Chondrocyte (in vitro differentiated cells): ENCODE data around the gene FAM83F. TPM values are rescaled to one million over a fixed set of nuclear protein-coding genes. Genes with fewer than 3 reads are reported as not detected.

Experiments used
- DNase-seq: peaks from one replicate; pipeline ENCODE4 v3.0.0; 2021; ENCODE audit warnings: mixed read lengths, low spot score
- H3K27ac Mint-ChIP-seq: one replicate; pipeline ENCODE4 v1.8.0; 2021; ENCODE audit warnings: mild to moderate bottlenecking, moderate library complexity, mixed read lengths; ENCODE audit not compliant: unreplicated experiment
- H3K27me3 Mint-ChIP-seq: 2 replicates; pipeline ENCODE4 v1.8.0; 2021; ENCODE audit warnings: low read depth, mixed read lengths
- H3K36me3 Mint-ChIP-seq: 2 replicates; pipeline ENCODE4 v1.8.0; 2021; ENCODE audit warnings: low read depth, mixed read lengths
- H3K4me1 Mint-ChIP-seq: 2 replicates; pipeline ENCODE4 v1.8.0; 2021; ENCODE audit warnings: low read depth, mild to moderate bottlenecking, mixed read lengths
- H3K4me3 Mint-ChIP-seq: one replicate; pipeline ENCODE4 v1.8.0; 2021; ENCODE audit warnings: mild to moderate bottlenecking, moderate library complexity, mixed read lengths; ENCODE audit not compliant: unreplicated experiment
- H3K9me3 Mint-ChIP-seq: 2 replicates; pipeline ENCODE4 v1.8.0; 2021; ENCODE audit warnings: low read depth, mixed read lengths
- total RNA-seq: library from RNA; stranded (reverse); gene quantifications from 3 replicates; pipeline ENCODE4 v1.2.1, GENCODE V29; 2021
- TF ChIP-seq, protein P1 (sequence below): fragments of 200-600 bp; sonication (generic); IDR thresholded peaks from 2 replicates; pipeline ENCODE4 v1.5.0; 2021; ENCODE audit warnings: antibody characterized with exemption, mild to moderate bottlenecking, moderate library complexity

Gene FAM83F
- total RNA-seq, 1 donor from 2014 or later, result 0.22 TPM

DNA sequence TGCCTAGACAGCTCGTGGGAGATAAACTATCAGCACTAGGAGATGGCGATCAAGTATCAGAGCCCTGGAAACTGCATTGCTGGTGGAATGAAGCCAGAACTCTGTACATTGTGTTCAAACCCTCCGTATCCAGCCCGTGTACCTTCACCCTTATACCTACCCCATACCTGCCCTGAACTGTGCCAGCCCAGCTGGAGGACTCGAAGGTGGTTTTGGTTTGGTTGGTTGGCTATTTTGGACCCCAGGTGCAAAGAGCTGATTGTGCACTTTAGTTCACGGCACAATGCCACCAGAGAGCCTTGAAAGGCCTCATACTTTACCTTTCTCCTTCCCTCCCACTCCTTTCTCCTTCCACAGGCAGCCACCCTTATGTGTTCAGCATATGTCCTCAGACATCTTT, 16.0 kb downstream of the FAM83F start:
- Mint-ChIP-seq H3K4me1 (peaks cover 22% of the 10 kb centered on the region), H3K27ac (no peak overlapping the region), H3K36me3 (no peaks in the 10 kb centered on the region), H3K27me3 (peaks cover 3% of the 10 kb centered on the region), H3K4me3 (no peak overlapping the region), H3K9me3 (no peaks in the 10 kb centered on the region)
- DNase-seq, result no peak
- TF ChIP-seq, protein P1, sequence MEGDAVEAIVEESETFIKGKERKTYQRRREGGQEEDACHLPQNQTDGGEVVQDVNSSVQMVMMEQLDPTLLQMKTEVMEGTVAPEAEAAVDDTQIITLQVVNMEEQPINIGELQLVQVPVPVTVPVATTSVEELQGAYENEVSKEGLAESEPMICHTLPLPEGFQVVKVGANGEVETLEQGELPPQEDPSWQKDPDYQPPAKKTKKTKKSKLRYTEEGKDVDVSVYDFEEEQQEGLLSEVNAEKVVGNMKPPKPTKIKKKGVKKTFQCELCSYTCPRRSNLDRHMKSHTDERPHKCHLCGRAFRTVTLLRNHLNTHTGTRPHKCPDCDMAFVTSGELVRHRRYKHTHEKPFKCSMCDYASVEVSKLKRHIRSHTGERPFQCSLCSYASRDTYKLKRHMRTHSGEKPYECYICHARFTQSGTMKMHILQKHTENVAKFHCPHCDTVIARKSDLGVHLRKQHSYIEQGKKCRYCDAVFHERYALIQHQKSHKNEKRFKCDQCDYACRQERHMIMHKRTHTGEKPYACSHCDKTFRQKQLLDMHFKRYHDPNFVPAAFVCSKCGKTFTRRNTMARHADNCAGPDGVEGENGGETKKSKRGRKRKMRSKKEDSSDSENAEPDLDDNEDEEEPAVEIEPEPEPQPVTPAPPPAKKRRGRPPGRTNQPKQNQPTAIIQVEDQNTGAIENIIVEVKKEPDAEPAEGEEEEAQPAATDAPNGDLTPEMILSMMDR, result no peak

GRCh38 chr22:40014667-40015248, 20.0 kb downstream of the FAM83F start:
- no peaks in the 10 kb centered on the region for H3K9me3 Mint-ChIP-seq
- H3K27me3 Mint-ChIP-seq, result peaks cover 3% of the 10 kb centered on the region
- TF ChIP-seq, protein P1, result no peak
- peaks cover 6% of the 10 kb centered on the region for H3K4me1 Mint-ChIP-seq
- no peaks in the 10 kb centered on the region for H3K36me3 Mint-ChIP-seq
- no peak for DNase-seq
- no peak overlapping the region for H3K27ac Mint-ChIP-seq
- no peak overlapping the region for H3K4me3 Mint-ChIP-seq

GRCh38 chr22:40015358-40015976, 20.7 kb downstream of the FAM83F start:
- TF ChIP-seq, protein P1, result no peak
- no peak for DNase-seq
- no peaks in the 10 kb centered on the region for H3K36me3 Mint-ChIP-seq
- H3K4me3 Mint-ChIP-seq, result no peak overlapping the region
- H3K9me3 Mint-ChIP-seq, result no peaks in the 10 kb centered on the region
- peaks cover 3% of the 10 kb centered on the region for H3K27me3 Mint-ChIP-seq
- H3K4me1 Mint-ChIP-seq, result peaks cover 5% of the 10 kb centered on the region
- no peak overlapping the region for H3K27ac Mint-ChIP-seq

- no peak for DNase-seq
- no peaks in the 10 kb centered on the region for H3K4me1 Mint-ChIP-seq
- TF ChIP-seq, protein P1, result no peak
- H3K4me3 Mint-ChIP-seq, result no peak overlapping the region
- no peak overlapping the region for H3K27ac Mint-ChIP-seq
- peaks cover 3% of the 10 kb centered on the region for H3K27me3 Mint-ChIP-seq
- no peaks in the 10 kb centered on the region for H3K9me3 Mint-ChIP-seq
- H3K36me3 Mint-ChIP-seq, result no peaks in the 10 kb centered on the region
These were observed 23.3 kb downstream of the FAM83F start for GRCh38 chr22:40018051-40018450.

DNA sequence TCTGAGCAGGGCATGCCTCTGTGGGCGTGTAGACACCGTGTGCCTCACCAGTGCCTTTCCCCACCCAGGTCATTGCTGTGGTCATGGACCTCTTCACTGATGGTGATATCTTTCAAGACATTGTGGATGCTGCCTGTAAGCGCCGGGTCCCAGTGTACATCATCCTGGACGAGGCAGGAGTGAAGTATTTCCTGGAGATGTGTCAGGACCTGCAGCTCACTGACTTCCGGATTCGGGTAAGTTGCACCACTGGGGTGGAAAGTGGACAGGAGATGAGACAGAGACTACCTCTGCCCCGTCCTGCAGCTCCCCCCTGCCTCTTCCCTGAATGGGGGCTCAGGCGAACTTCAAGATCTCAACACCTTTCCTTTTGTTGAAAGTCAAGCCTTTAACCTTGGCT, 24.3 kb downstream of the FAM83F start:
- Mint-ChIP-seq H3K36me3 (no peaks in the 10 kb centered on the region), H3K27ac (no peak overlapping the region), H3K9me3 (no peaks in the 10 kb centered on the region), H3K27me3 (peaks cover 3% of the 10 kb centered on the region), H3K4me3 (no peak overlapping the region), H3K4me1 (no peaks in the 10 kb centered on the region)
- TF ChIP-seq, protein P1, result no peak
- no peak for DNase-seq
